ENCODE results near the gene P2RX3. TPM values are rescaled to one million over a fixed set of nuclear protein-coding genes. Genes with fewer than 3 reads are reported as not detected.
A peak's percentile ranks its signal among the peaks of the same experiment; 100 is the strongest.

P2RX3 gene
- polyA plus RNA-seq, 12 donors = 1.6 to 5.6 (median 4.1) TPM; not detected in 2

DNA sequence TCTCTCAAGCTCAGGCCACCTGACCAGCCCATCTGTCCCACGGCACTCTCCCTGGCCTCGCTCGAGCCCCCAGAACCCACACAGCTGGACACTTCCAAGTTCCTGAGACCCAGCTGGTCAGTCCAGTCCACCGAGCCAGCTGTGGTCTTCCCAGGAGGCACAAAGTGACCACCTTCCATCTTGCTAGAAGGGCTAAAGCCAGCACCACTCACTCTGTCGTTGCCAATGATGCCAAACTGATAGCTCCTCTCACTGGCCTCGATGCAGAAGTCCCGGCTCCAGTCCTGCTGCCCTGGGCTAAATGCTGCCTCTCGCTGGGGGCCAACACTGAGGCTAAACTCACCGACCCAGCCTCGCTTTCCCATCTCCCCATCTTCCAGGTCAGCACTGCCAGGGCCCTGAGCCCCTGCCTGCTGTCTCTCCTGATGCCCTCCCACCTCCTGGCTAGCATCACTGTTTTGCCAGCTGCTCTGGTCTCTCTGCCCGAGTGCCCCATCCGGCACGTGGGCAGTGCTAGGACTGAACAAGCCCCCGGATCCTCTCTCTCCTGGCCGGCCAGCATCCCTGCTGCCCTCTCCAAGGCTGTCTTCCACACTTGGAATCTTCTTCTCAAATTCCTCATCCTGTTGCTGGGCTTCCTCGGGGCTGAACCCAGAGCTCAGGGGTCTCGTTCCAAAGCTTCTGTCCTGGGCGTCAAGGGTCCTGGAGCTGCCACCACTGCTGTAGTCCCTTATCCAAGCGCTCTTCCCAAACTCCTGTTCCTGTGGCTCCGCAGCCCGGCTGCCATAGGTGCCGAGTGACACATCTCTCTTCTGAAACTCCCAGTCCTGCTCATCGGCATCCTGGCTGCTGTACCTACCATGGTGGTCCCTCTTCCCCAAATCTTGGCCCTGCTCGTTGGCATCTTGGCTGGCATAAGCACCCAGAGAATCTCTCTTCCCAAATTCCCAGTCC, 28.8 kb upstream of the P2RX3 start:
- DNase-seq = no peak

DNA sequence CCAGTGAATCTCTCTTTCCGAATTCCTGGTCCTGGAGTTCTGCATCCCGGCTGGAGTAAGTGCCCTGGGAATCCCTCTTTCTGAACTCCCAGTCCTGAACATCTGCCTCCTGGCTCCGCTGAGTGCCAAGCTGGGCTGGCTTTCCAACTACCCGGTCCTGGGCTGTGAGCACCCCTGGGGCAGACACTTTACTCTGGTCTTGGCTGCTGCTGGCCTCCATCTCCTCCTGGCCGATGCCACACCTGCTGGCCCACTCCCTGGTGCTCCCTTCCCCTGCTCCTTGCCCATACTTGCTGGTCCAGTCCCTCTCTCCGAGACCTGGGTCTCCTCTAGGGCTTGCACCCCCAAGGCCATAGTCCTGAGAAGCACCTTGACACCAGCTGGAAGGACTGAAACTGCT, 28.1 kb upstream of the P2RX3 start:
- no peak for DNase-seq

GRCh38 chr11:57310630-57311086, 27.5 kb upstream of the P2RX3 start:
- peak; percentile 48 for DNase-seq

- peak; percentile 84 for DNase-seq
Observed at GRCh38 chr11:57311109-57311936, 26.8 kb upstream of the P2RX3 start.

DNA sequence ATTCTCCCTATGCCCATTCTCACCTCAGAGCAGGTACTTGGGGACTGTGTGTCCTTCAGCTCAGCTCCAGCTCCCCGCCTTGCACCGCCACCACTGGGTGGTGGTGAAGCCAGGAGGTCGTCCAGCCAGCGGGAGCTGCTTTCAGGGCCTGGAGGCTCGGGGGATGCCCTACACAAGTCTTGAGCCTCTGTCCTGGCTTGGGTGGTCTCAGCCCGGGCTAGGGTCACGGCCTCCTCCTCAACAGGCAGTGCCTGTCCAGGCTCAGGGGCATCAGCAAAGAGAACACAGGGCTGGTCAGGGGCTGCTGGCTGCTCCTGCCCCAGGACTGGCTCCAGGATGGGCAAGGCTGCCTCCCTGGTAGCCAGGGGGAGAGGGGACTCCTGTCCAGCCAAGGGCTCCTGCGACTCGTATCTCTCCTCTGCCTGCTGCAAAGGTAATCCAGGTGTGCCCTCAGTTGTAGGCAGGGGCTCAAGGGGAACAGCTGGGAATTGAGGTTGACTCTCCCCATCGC, 25.6 kb upstream of the P2RX3 start:
- no peak for DNase-seq

DNA sequence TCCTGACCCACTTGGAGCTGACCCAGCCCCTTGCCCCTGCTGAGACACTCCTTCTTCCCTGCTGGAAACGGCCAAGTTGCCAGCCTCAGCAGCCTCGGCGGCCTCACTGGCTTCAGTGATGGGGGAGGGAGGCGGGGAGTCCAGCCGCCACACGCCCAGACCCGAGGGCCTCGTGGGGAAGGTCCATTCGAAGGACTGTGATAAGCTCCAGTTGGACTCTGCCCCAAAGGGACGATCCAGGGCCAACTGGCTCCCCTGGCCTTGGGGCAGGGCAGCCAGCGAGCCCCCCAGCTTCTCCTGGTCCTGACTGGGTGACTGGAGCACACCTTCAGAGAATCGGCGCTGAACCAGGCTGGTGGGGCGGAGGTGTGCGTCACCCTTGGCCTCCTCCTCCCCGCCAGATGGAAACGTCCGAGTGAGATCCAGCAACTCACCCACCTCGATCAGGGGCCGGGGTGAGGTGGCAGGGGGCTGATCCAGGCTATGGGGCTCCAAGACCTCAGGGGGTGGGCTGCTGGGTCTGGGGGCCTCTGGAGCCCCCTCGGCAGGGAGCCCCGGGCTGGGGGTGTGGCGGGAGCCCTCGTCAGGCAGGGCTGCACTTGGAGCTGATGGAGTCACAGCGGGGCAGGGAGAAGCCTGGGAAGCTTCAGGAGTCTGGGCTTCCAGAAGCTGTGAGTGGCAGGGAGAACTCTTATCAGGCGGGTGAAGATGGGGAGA, 24.9 kb upstream of the P2RX3 start:
- no peak for DNase-seq

- DNase-seq = no peak
Observed at GRCh38 chr11:57313788-57314135, 24.4 kb upstream of the P2RX3 start.

DNA sequence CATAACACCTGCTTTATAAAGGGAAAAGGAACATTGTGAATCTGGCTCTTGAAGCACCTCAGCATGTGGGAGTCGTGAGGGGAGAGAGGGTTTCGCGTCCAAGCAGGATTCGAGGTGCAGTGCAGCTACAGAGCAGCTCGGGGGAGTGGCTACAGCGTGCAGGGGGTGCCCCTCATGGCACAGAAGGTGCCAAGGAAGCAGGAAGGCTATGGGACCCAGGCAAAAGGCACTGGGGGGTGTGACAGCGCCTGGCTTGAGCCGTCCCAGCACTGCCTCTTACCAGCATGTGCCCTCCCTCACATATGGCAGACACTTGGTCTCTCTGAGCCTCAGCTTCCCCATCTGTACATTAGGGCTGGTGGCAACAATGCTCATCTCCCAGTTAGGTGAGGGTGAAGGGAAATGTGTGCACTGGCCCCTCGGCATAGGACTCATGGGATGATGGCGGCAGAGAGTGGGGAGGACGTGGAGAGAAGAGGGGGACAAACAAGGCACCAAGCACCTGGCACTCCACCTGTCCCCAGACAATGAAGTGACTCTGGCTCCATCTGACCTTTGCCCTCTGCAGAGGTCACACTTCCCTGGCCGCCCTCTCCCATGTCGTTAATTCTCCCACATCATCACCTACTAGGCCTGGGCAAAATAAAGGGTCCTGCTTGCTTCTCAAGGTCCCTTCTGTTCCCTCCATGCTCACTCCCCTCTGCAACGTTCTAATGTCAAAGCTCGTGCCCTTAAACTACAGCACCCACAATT, 23.8 kb upstream of the P2RX3 start:
- no peak for DNase-seq

DNA sequence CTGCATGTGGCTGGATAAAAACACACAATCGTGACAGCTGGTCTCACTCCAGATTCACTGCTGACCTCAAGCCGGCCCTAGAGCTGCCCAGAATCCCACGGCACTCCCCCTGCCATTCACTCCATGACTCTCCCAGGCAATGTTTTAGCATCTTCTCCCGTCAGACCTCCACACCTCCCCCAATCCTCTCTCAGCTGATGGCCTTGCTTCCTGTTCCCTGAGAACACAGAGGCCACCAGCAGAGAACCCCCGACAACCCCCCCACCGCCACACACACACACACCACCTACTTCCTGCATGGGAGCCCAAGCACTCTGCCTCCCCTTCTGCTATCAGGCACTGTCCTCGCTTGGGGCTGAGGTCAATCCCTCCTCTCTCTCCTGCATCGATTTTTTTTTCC, 22.7 kb upstream of the P2RX3 start:
- DNase-seq = no peak

GRCh38 chr11:57316017-57316416, 22.1 kb upstream of the P2RX3 start:
- no peak for DNase-seq

GRCh38 chr11:57318178-57318577, 20.0 kb upstream of the P2RX3 start:
- peak; percentile 88 for DNase-seq

- no peak for DNase-seq
Observed at GRCh38 chr11:57320067-57320718, 18.0 kb upstream of the P2RX3 start.

GRCh38 chr11:57320719-57321387, 17.3 kb upstream of the P2RX3 start:
- no peak for DNase-seq

- no peak for DNase-seq
Observed at GRCh38 chr11:57321388-57322255, 16.5 kb upstream of the P2RX3 start.

GRCh38 chr11:57322256-57323166, 15.6 kb upstream of the P2RX3 start:
- peak; percentile 96 for DNase-seq

DNA sequence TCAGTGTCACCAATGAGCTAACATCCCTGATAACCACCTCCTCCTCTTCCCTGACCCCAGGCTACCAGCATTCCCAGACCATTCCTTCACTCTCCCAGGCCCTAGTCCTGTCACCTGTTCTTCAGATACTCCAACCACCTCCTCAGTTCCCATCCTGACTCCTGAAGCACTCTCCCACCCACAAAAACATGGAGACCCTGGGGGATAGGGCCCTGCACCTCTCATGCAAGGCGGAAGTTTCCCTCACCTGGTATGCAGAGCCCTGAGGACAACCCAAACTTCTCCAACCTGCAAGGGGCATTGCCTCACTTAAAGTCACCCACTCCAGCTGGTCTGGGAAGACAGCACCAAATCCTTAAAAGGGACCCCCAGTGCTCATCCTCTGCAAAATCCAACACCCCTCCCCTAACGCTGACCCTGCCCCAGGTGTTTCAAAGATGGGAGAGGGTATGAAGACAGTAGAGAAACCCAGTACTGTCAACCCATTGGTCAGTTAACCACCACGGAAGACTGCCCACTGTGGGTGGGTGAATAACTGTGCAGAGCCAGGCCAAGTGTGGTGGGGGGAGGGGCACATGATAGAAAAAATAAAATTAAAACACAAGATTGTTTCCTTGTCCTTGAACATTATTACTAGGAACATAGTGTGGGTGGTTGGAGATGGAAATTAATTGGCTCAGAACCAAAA, 14.8 kb upstream of the P2RX3 start:
- DNase-seq = no peak

DNA sequence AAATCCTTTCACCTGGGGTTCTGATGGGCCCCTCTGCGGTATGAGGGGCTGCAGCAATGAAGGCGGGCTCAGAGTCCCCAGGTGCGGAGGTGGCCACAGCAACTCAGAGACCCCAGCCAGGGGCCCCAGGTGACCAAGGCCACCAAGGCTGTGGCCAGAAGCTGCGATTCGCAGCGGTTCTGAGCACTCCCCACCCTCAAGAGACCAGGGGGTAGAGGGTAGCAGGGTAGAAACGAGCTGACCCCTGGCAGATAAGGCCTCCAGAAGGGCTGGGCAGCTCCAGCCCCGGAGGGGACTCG, 14.3 kb upstream of the P2RX3 start:
- DNase-seq = no peak

All from muscle of arm (tissue), 12 donors.